Measurements from ENCODE around the gene FUT3.
A peak's percentile ranks its signal among the peaks of the same experiment; 100 is the strongest.

FUT3 gene

GRCh38 chr19:5823579-5824281 is 27.5 kb downstream of the FUT3 start:
- DNase-seq (ENCODE audit: low spot score): peak; percentile 82

DNA sequence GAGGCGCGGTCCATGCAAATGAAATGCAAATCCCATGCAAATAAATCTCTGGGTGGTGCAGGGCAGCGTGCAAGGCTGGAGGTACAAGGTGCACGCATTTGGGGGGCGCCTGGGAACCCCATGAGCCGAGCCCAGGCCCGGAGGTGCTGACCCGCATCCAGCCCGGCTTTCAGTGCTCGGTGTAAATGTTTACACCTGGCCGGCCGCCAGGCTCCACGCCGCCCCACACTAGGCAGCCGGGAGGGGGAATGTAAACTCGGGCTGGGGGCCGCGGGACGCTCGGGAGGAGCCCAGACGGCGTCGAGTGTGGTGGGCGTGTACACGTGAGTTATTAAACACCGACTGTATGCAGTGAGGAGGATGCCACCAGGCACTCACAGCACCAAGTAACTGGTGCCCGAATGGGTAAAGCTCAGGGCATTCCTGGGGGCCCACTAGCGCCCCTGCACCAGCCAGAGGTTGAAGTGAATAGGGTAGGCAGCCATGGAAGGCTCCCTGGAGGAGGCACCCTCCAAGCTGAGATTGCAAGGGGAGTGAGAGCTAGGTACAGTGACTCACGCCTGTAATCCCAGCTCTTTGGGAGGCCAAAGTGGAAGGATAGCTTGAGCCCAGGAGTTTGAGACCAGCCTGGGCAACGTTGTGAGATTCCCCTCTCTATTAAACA is 28.9 kb downstream of the FUT3 start:
- no peak for DNase-seq (ENCODE audit: low spot score)

GRCh38 chr19:5821521-5822180 is 29.6 kb downstream of the FUT3 start:
- DNase-seq (ENCODE audit: low spot score): no peak

GRCh38 chr19:5820785-5821184 is 30.5 kb downstream of the FUT3 start:
- no peak for DNase-seq (ENCODE audit: low spot score)

- DNase-seq (ENCODE audit: low spot score): no peak
Measured at GRCh38 chr19:5818594-5818993, 32.7 kb downstream of the FUT3 start.

GRCh38 chr19:5817218-5817617 is 34.0 kb downstream of the FUT3 start:
- DNase-seq (ENCODE audit: low spot score): no peak

DNA sequence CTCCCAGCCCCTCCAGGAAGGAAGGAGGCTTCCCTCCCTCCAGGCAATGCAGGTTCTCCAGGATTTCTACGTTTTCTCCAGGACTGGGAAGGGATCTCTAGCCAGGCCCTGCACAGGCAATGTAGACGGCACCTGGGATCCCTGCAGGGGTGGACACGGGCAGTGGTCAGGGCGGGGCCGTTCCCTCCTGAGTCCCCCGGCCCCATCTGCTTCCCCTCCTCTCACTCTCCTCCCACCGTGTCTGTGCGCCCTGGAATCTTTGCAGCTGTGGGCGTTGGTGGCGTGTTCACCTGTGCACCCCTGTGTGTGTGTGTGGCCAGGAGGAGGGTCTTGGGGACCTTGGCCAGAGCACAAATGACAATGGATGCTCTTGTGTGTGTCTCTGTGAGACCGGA is 36.4 kb downstream of the FUT3 start:
- no peak for DNase-seq (ENCODE audit: low spot score)

DNA sequence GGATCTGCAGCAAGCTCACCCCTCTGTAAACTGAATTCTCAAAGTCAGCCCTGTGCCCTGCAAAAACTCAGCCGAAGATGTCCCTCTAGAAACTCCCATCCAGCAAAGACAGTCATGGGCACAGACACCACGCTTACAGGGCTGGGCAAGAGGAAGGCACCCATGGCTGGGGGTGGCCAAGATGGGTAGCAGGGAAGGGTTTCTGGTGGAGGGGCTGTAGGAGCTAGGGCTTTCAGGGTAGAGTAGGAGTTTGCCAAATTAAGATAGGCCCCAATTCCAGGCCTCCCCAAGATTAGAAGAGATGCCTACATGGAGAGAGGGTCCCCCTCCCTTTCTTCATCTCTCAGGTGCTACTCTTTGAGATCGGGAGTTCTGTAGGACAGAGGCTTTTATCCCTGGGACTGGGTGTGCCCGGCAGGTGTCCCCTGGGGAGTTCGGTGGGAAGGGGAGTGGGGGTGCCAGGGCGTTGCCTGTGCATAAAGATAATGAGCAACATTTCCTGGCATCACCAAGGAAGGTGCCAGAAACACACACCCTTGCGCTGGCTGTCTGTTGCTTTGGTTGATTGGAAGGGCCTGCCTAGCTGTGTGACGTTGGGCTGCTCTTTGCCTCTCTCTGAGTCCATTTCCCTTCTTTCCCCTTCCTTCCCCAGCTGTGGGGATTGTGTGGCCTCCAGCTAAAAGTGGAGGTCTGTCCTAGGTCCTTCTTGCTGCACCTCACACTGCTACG is 37.0 kb downstream of the FUT3 start:
- DNase-seq (ENCODE audit: low spot score): no peak

- no peak for DNase-seq (ENCODE audit: low spot score)
Measured at GRCh38 chr19:5811117-5811516, 40.1 kb downstream of the FUT3 start.

DNA sequence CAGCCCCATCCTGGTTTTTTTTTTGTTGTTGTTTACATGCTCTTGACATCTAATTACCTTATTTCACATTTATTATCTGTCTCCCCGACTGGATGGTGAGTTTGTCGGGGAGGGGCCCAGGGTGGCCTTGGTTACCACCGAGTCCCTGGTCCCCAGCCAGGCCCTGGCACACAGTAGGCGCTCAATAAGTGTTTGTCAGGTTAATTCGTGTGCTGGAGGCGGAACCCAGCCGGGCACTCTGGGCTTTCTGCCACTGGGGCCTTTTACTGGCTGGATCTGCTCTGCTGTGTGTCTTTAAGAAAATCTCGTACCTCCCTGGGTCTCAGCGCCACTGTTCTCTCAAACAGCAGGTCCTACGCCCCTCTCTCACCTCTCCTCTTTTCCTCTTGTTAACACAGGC is 41.8 kb downstream of the FUT3 start:
- no peak for DNase-seq (ENCODE audit: low spot score)

DNA sequence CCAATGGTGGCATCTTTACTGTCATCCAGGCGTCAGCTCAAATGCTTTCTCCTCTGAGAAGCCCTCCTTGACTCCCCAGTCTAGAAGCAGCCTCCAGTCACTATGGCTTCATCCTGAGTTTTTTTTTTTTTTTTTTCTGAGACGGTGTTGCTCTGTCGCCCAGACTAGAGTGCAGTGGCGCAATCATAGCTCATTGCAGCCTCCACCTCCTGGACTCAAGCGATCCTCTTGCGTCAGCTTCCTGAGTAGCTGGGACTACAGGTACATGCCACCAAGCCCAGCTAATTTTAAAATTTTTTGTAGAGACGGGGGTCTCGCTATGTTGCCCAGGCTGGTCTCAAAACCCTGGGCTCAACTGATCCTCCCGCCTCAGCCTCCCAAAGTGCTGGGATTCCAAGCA is 42.2 kb downstream of the FUT3 start:
- no peak for DNase-seq (ENCODE audit: low spot score)

DNA sequence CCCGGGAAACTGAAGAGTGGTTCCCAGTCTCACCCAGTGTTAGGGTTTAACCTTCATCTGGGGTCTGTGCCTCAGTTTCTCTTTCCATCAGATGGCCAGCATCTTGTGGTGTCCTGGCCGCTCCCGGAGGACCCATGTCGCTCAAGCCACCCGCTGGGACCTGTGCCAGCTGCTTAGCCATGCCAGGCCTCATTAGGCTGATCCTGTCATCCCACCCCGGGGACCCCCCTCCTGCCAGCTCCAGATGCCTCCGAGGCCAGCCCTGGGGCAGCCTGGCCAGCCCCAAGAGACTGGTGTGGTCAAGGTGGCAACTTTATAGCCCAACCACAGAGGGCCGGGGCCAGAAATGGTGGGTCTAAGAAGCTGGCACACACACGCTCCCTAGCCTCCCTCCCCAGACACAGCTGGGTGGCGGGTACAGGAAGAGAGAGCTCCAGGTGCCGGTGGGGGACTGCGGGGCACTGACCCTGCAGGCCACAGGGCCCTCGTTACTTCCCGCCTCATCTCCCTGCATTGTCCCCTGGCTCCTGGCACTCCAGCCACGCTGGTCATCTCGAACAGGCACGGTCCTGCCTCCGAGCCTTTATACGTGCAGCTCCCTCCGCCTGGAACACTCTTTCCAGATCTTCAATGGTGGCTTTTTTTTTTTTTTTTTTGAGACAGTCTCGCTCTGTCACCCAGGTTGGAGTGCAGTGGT is 43.0 kb downstream of the FUT3 start:
- no peak for DNase-seq (ENCODE audit: low spot score)

DNA sequence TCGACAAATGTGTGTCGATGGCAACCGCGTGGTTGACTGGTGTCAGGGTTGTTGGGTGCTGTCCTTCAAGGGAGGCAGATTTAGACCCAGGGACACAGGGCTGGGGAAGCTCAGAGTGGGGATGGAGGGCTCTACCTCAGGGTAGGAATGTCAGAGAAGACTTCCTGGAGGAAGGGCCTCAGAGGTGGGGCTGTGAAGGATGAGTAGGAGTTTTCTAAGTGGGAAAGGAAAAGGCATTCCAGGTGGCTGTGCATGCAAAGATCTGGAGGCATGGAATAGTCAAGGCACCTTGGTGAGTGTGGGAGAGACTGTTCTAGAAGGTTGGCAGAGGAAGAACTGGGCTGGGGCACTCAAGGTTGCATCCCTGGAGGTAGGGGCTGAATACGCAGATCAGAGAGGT is 44.3 kb downstream of the FUT3 start:
- DNase-seq (ENCODE audit: low spot score): no peak

GRCh38 chr19:5806133-5806489 is 45.1 kb downstream of the FUT3 start:
- DNase-seq (ENCODE audit: low spot score): no peak

GRCh38 chr19:5805462-5806132 is 45.7 kb downstream of the FUT3 start:
- peak; percentile 87 for DNase-seq (ENCODE audit: low spot score)

DNA sequence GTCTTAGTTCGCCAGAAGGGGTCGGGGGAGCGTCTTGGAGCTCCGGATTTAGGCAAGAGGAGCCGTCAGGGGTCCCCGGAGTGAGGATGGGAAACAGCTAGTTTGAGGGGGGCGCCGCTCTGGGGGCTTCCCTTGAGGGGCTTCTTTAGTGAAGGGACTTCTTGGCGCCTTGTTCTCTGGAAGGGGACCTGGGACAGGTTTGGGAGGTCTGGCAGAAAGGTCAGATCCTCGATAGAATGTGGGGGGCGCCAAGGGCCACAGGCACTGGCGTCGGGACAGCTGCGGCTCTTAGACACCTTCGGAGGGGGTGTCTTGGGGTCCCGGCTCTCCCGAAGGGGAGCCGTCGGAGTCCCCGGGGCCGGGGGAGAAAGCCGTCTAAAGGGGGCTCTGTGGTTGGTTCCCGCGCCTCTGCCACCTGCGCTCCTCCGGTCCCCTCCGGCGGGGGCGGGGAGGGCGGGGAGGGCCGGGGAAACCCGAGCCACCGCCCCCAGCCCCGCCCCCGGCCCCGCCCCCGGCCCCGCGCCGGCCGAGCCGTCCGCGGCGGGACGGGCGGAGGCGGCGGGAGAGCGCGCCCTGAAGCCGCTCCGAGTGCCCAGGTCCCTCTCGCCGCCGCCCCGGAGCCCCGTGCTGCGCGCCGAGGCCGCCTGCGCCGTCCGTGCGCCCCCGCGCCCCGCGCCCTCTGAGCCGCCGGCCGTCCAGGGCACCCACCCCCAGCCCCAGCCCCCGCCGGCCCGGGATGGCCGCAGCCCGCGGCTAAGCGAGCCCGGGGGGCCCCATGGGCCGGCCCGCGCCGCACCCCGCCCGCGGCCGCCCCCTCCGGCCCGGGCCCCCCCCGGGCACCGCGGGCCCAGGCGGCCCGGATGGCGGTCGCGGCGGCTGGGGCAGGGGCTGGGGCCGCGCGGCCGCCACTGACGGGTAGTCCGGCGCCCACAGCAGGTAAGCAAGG is 46.5 kb downstream of the FUT3 start, which contains the start of gene NRTN:
TSS of gene NRTN (plus strand) at position 552 of the 946 bp plus-strand sequence. CDS start 19,099 bp downstream, outside the sequence.
- DNase-seq (ENCODE audit: low spot score): peak; percentile 77

DNA sequence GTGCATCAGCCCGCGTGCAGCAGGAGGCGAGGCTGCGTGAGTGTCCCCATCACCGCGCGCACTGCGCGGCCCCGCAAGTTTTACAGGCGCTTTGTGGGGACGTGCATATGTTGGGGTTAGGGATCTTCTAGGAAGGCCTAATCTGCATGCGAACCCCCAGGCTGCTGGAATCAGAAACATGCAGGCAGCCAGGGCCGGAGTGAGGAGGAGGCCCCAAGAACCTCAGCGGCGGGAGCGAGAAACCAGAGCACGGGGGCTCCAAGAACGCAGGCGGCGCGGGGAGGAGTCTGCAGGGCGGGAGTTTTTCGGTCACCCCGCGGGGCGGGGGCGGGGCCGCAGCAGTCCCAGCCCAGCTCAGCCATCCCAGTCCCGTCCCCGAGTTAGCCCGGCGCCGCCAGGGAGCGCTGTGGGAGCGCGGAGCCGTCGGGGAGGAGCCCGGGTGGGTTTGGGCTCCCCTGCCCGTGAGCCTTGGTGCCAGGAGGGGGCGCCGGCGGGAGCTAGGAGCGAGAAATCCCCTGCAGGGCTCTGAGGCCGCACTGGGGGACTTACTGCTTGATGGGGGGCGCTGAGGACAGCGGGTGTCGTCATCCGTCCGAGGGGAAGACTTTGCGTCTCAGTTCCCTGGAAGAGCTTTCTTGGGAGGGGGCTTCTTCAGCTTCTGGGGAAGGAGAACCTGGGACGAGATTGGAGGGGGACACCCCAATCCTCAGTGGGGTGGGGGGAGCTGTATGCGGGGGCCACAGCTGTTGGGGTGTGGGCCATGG is 47.3 kb downstream of the FUT3 start:
- peak; percentile 95 for DNase-seq (ENCODE audit: low spot score)

- DNase-seq (ENCODE audit: low spot score): peak; percentile 28
Measured at GRCh38 chr19:5803441-5803751, 47.9 kb downstream of the FUT3 start.

DNA sequence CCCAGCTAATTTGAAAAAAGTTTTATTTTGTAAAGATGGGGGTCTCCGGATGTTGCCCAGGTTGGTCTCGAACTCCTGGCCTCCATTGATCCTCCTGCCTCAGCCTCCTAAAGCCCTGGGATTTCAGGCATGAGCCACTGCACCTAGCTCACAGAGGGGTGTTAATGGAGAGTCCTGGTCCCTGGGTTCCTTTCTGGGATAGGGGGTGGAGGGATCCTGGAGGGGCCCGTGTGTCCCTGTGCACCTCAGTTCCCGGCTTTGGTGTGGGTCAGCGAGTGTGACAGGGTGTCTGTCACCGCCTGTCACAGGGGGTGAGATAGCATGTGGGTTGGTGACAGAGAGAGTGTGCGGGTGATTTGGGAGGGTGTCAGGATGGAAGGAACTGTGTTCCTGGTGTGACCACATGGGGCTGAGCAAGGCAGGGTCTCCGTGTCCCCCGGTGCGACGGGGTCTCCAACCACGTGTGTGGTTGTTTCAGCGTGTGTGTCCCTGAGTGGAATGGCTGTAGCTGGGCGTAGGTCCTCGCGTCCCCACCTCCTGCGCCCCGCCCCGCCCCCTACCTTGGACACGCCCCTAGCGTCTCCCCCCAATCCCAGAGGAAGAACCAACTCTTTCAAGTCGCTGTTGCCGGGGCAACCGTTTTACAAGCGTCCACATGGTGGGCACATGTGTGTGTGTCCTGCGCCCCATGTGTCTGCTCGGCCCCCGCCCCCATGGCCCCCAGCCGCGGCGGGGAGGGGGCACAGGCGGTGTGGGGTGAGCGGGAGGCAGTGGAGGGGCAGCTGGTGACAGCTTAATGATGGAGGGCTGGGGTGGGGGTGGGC is 49.2 kb downstream of the FUT3 start:
- DNase-seq (ENCODE audit: low spot score): no peak

Data from HuH-7 (cell line).